ENCODE results near the gene ABLIM1.

DNA sequence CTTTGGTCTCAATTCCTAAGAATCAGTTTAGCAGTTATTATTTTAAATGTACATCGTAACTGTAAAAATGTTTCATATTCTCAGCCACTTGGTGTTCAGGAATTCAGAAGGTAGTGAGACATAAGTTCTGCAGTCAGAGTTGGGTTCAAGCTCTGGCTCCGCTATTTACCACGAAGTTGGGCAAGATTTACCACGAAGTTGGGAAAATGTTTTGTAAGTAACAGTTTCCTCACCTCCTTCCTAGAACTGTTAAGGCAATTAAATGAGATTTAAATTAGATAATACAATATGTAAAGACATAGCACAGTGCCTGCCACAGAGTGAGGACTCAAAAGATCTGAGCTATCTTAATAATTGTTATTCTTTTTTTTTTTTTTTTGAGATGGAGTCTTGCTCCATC lies 16.3 kb upstream of the ABLIM1 start:
- TF ChIP-seq, protein P1, sequence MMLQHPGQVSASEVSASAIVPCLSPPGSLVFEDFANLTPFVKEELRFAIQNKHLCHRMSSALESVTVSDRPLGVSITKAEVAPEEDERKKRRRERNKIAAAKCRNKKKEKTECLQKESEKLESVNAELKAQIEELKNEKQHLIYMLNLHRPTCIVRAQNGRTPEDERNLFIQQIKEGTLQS (CRISPR knock-in tag; conservative IDR thresholded peaks at IDR 0.05): no peak
- TF ChIP-seq CTCF (IDR thresholded peaks at IDR 0.05) (no peak), HMGXB4 (CRISPR knock-in tag; IDR thresholded peaks at IDR 0.05) (no peak), SMAD4 (CRISPR knock-in tag; IDR thresholded peaks at IDR 0.05) (no peak), SP1 (CRISPR knock-in tag; conservative IDR thresholded peaks at IDR 0.05) (no peak), NFE2L1 (CRISPR knock-in tag; IDR thresholded peaks at IDR 0.05) (no peak), ZBTB21 (CRISPR knock-in tag; IDR thresholded peaks at IDR 0.05; ENCODE audit: borderline replicate concordance) (no peak), MLX (CRISPR knock-in tag; IDR thresholded peaks at IDR 0.05) (no peak), ZNF121 (CRISPR knock-in tag; IDR thresholded peaks at IDR 0.05) (no peak), JUN (CRISPR knock-in tag; IDR thresholded peaks at IDR 0.05) (no peak), ELF4 (CRISPR knock-in tag; IDR thresholded peaks at IDR 0.05; ENCODE audit: low read depth) (no peak), E2F5 (CRISPR knock-in tag; IDR thresholded peaks at IDR 0.05) (no peak)
